GM18499 (cell line): Measurements from ENCODE around the gene WNT10A.
"Not testable (repeated sequence)": the region's sequence is repeated elsewhere in the genome, so short reads cannot be mapped to it uniquely, and the experiment has no call there.

Source experiments
- ATAC-seq: cut with Tn5 transposase; IDR thresholded peaks from one replicate; pipeline ENCODE4 v1.9.1; 2021; ENCODE audit warnings: moderate number of reproducible peaks; ENCODE audit not compliant: insufficient read depth, unreplicated experiment

Gene WNT10A

GRCh38 chr2:218925434-218925833 lies 44.8 kb downstream of the WNT10A start:
- no peak for ATAC-seq

DNA sequence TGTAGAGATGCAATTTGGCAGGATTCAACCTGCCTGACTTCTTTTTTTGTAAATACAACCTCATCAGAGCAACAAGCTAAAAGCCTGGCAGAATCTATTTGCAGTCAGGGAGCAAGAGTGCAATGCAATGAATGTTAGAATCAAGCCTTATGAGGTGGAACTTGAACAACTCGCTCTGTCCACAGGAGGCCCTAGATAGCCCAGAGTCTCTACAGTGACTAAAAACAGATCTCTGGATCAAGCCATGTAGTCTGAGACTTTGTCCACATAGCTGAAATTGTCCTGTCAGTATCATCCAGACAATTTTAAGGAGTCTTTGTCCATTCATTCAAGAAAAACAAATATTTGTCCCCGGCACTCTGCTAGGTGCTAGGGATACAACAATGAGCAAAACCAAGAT lies 46.8 kb downstream of the WNT10A start:
- ATAC-seq: no peak

DNA sequence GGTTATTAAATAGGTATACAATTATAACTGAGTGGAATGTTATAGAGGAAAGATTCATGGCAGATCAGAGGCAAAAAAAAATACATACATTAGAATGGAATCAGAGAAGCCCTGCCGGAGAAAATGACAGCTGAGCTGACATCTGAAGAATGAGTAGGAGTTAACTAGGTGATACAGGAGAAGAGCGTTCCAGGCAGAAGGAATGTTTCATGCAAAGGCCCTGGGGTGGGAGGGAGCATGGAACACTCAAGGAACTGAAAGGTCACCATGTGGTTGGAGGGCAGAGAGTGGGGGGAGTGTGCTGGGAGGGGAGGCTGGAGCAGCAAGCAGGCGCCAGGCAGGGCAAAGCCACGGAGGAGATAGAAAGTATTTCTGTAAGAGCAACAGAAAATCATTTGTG lies 47.2 kb downstream of the WNT10A start:
- ATAC-seq: no peak

DNA sequence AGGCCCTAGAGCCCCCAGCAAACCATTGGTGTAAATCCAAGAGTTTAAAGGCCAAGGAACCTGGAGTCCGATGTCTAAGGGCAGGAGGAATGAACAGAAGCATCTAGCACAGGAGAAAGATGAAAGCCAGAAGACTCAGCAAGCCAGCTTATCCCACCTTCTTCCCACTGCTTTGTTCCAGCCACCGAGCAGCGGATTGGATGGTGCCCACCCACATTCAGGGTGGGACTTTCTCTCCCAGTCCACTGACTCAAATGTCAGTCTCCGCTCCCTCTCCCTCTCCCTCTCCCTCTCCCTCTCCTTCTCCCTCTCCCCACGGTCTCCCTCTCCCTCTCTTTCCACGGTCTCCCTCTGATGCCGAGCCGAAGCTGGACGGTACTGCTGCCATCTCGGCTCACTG lies 49.8 kb downstream of the WNT10A start:
- not testable (repeated sequence) for ATAC-seq

DNA sequence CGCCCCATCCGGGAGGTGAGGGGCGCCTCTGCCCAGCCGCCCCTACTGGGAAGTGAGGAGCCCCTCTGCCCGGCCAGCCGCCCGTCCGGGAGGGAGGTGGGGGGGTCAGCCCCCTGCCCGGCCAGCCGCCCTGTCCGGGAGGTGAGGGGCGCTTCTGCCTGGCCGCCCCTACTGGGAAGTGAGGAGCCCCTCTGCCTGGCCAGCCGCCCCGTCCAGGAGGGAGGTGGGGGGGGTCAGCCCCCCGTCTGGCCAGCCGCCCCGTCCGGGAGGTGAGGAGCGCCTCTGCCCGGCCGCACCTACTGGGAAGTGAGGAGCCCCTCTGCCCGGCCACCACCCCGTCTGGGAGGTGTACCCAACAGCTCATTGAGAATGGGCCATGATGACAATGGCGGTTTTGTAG lies 51.1 kb downstream of the WNT10A start:
- ATAC-seq: not testable (repeated sequence)
